Prostate gland (tissue), 2 donors: ENCODE data around the gene GRN.

Experiments
- POLR2A ChIP-seq: fragments of 450-650 bp; IDR thresholded peaks from one replicate; pipeline ENCODE4 v1.6.1; 2016; ENCODE audit warnings: antibody characterized with exemption, mild to moderate bottlenecking
- POLR2AphosphoS5 ChIP-seq: sonication (generic); formaldehyde crosslinking; IDR thresholded peaks from one replicate; pipeline ENCODE4 v1.6.1; 2017; ENCODE audit warnings: antibody characterized with exemption
- TF ChIP-seq, protein P1 (sequence below), 4 experiments: fragments of 200-600 bp in 2 of 4; fragments of 450-650 bp in 2 of 4; sonication (generic) in 2 of 4; IDR thresholded peaks; 1 replicate in 3 of 4; 2 replicates in 1 of 4; pipeline ENCODE4 v1.5.1; 2016 to 2019; ENCODE audit warnings: antibody characterized with exemption in 4 of 4, mild to moderate bottlenecking in 2 of 4, moderate library complexity in 2 of 4

DNA sequence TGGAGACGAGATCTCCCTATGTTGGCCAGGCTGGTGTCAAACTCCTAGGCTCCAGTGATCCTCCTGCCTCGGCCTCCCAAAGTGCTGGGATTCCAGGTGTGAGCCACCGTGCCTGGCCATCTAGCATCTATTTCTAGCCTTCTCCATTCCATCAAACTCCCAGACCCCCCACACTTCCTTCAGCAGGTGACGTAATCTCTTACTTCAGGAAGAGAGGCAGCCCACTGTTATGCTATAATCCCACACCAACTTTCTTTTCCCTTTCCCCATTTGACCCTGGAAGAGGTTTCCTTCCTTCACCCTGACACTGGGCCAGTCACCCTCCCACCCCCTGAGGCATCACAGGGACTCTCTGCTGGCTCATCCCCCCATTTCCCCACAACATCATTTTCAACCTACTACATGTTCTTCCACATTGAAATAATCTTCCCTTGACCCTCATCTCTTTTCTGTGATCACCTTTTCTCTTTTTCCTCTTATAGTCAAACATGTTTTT, 36.8 kb downstream of the GRN start:
- TF ChIP-seq, protein P1, sequence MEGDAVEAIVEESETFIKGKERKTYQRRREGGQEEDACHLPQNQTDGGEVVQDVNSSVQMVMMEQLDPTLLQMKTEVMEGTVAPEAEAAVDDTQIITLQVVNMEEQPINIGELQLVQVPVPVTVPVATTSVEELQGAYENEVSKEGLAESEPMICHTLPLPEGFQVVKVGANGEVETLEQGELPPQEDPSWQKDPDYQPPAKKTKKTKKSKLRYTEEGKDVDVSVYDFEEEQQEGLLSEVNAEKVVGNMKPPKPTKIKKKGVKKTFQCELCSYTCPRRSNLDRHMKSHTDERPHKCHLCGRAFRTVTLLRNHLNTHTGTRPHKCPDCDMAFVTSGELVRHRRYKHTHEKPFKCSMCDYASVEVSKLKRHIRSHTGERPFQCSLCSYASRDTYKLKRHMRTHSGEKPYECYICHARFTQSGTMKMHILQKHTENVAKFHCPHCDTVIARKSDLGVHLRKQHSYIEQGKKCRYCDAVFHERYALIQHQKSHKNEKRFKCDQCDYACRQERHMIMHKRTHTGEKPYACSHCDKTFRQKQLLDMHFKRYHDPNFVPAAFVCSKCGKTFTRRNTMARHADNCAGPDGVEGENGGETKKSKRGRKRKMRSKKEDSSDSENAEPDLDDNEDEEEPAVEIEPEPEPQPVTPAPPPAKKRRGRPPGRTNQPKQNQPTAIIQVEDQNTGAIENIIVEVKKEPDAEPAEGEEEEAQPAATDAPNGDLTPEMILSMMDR (IDR thresholded peaks at IDR 0.05), result no peak
- no peak for TF ChIP-seq POLR2AphosphoS5
- TF ChIP-seq POLR2A, result no peak
